Measurements from ENCODE around the gene PEX26. TPM values are rescaled to one million over a fixed set of nuclear protein-coding genes. Genes with fewer than 3 reads are reported as not detected.

Gene PEX26
- total RNA-seq, 2 donors from 2014 or later, result 15.1 to 18.4 TPM

- Histone ChIP-seq H3K27me3 (no peaks in the 10 kb centered on the region), H3K27ac (no peak overlapping the region), H3K4me3 (no peak overlapping the region), H3K9me3 (no peaks in the 10 kb centered on the region), H3K4me1 (no peaks in the 10 kb centered on the region), H3K36me3 (no peaks in the 10 kb centered on the region)
- no peak for TF ChIP-seq CTCF (IDR thresholded peaks at IDR 0.05)
- DNase-seq (ENCODE audit: low spot score), result no peak
Measured at GRCh38 chr22:18144105-18144504, 66.3 kb downstream of the PEX26 start.

- DNase-seq (ENCODE audit: low spot score), result no peak
Measured at GRCh38 chr22:18145676-18146388, 68.0 kb downstream of the PEX26 start.

GRCh38 chr22:18146389-18146753 is 68.6 kb downstream of the PEX26 start:
- Histone ChIP-seq H3K27me3 (no peaks in the 10 kb centered on the region), H3K4me1 (no peaks in the 10 kb centered on the region), H3K4me3 (no peak overlapping the region), H3K36me3 (no peaks in the 10 kb centered on the region), H3K9me3 (no peaks in the 10 kb centered on the region), H3K27ac (no peak overlapping the region)
- DNase-seq (ENCODE audit: low spot score), result no peak
- no peak for TF ChIP-seq CTCF (IDR thresholded peaks at IDR 0.05)

More at GRCh38 chr22:18145676-18146388, 68.0 kb downstream of the PEX26 start:
- TF ChIP-seq CTCF (IDR thresholded peaks at IDR 0.05), result no peak
- no peaks in the 10 kb centered on the region for H3K4me1 ChIP-seq
- no peaks in the 10 kb centered on the region for H3K27me3 ChIP-seq
- no peak overlapping the region for H3K4me3 ChIP-seq
- no peaks in the 10 kb centered on the region for H3K36me3 ChIP-seq
- no peak overlapping the region for H3K27ac ChIP-seq
- no peaks in the 10 kb centered on the region for H3K9me3 ChIP-seq

- Histone ChIP-seq H3K27ac (no peak overlapping the region), H3K27me3 (no peaks in the 10 kb centered on the region)
- no peak for DNase-seq (ENCODE audit: low spot score)
Measured at GRCh38 chr22:18147791-18148190, 70.0 kb downstream of the PEX26 start.

GRCh38 chr22:18148293-18148965 is 70.6 kb downstream of the PEX26 start:
- Histone ChIP-seq H3K4me1 (no peaks in the 10 kb centered on the region), H3K9me3 (no peaks in the 10 kb centered on the region), H3K36me3 (no peaks in the 10 kb centered on the region), H3K27ac (no peak overlapping the region), H3K4me3 (no peak overlapping the region), H3K27me3 (no peaks in the 10 kb centered on the region)
- no peak for TF ChIP-seq CTCF (IDR thresholded peaks at IDR 0.05)
- no peak for DNase-seq (ENCODE audit: low spot score)

More at GRCh38 chr22:18147791-18148190, 70.0 kb downstream of the PEX26 start:
- no peak for TF ChIP-seq CTCF (IDR thresholded peaks at IDR 0.05)
- Histone ChIP-seq H3K36me3 (no peaks in the 10 kb centered on the region), H3K4me1 (no peaks in the 10 kb centered on the region), H3K4me3 (no peak overlapping the region), H3K9me3 (no peaks in the 10 kb centered on the region)
